CD4-positive, CD25-positive, alpha-beta regulatory T cell (primary cell): ENCODE measurements around the gene CC2D1A. TPM values are rescaled to one million over a fixed set of nuclear protein-coding genes. Genes with fewer than 3 reads are reported as not detected.

Experiments
- ATAC-seq, 2 donors: fragments of 150-1000 bp; cut with Tn5 transposase; one replicate each; pipeline ENCODE4 v1.10.0; 2021; ENCODE audit warnings: low read depth in 2 of 2, moderate number of reproducible peaks in 2 of 2, moderate library complexity in 1 of 2
- DNase-seq, 3 donors: peaks; one replicate each; pipeline versions ENCODE4 v3.0.0 to v3.0.0-alpha.2; 2012 to 2022; ENCODE audit warnings: mixed read lengths in 1 of 3
- H3K27ac ChIP-seq: one replicate; pipeline ENCODE4 v1.7.0; 2013; ENCODE audit warnings: mild to moderate bottlenecking, low read length; ENCODE audit not compliant: insufficient read depth, poor library complexity, severe bottlenecking
- H3K27me3 ChIP-seq: one replicate; pipeline ENCODE4 v1.7.0; 2013; ENCODE audit warnings: low read length; ENCODE audit not compliant: control insufficient read depth, insufficient read depth
- H3K36me3 ChIP-seq: one replicate; pipeline ENCODE4 v1.7.0; 2013; ENCODE audit warnings: mild to moderate bottlenecking, low read length, moderate library complexity; ENCODE audit not compliant: control insufficient read depth, insufficient read depth
- H3K4me1 ChIP-seq: 2 replicates; pipeline ENCODE4 v1.7.0; 2013; ENCODE audit warnings: mild to moderate bottlenecking, low read length; ENCODE audit not compliant: insufficient read depth, control insufficient read depth, poor library complexity, severe bottlenecking
- H3K4me3 ChIP-seq: one replicate; pipeline ENCODE4 v1.7.0; 2013; ENCODE audit warnings: low read depth, mild to moderate bottlenecking, low read length, moderate library complexity
- H3K9me3 ChIP-seq, 2 experiments: 1 replicate in 1 of 2; 2 replicates in 1 of 2; pipeline ENCODE4 v1.7.0; 2013; ENCODE audit warnings: low read length in 2 of 2, mild to moderate bottlenecking in 1 of 2, moderate library complexity in 1 of 2; ENCODE audit not compliant: control insufficient read depth in 2 of 2
- H3K27ac Mint-ChIP-seq, 3 donors: one replicate each; pipeline ENCODE4 v1.8.0; 2020 to 2022; ENCODE audit warnings: mild to moderate bottlenecking in 3 of 3, mixed read lengths in 3 of 3, moderate library complexity in 2 of 3
- H3K27me3 Mint-ChIP-seq: one replicate; pipeline ENCODE4 v1.8.0; 2022; ENCODE audit warnings: mild to moderate bottlenecking, mixed read lengths
- H3K36me3 Mint-ChIP-seq: one replicate; pipeline ENCODE4 v1.8.0; 2020; ENCODE audit warnings: mixed read lengths
- H3K4me1 Mint-ChIP-seq, 4 donors: one replicate each; pipeline ENCODE4 v1.8.0; 2020 to 2022; ENCODE audit warnings: mixed read lengths in 4 of 4, mild to moderate bottlenecking in 1 of 4
- H3K4me3 Mint-ChIP-seq, 4 donors: one replicate each; pipeline ENCODE4 v1.8.0; 2020 to 2022; ENCODE audit warnings: mild to moderate bottlenecking in 4 of 4, mixed read lengths in 4 of 4, moderate library complexity in 3 of 4
- H3K9me3 Mint-ChIP-seq, 7 donors: one replicate each; pipeline ENCODE4 v1.8.0; 2020 to 2022; ENCODE audit warnings: mixed read lengths in 7 of 7, mild to moderate bottlenecking in 3 of 7, moderate library complexity in 2 of 7
- polyA plus RNA-seq, 4 donors: library from polyadenylated mRNA; unstranded; fragments of 300-500 nt; fragmentation: Illumina TruSeq; gene quantifications; one replicate each; pipeline ENCODE4 v1.2.3, GENCODE V29; 2021
- total RNA-seq: library from RNA; stranded (reverse); gene quantifications from one replicate; pipeline ENCODE4 v1.2.3, GENCODE V29; 2022

CC2D1A gene
- total and polyA plus RNA-seq, 5 donors from 2014 or later: 3.7 to 35.0 (median 4.5) TPM

DNA sequence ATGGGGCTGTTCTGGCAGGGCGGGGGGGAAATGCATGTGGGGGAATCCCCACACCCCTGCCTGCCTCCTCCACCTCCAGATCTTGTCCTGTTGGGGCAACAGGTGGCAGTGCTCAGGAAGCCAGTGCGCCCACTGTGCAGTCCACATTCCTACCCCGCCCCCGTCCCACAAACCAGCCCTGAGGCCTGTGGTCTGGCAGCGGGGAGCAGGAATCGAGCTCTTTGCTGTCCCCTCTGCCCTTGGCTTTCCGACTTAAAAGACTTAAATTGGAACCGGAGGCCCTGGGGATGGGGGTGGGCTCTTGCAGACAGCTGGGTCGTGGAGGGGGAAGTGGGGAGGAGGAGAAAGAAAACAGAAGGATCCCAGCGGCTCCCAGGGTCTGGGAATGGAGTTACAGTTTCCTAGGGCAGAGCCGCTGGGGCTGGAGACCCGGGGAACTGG, 24.7 kb upstream of the CC2D1A start:
- H3K36me3 ChIP-seq: no peaks in the 10 kb centered on the region
- H3K27me3 ChIP-seq: no peaks in the 10 kb centered on the region
- H3K27ac ChIP-seq: peak overlapping the region; percentile 61
- H3K27ac Mint-ChIP-seq: peak overlapping the region; percentile 76 to 92 (median 86)
- H3K36me3 Mint-ChIP-seq: no peaks in the 10 kb centered on the region
- no peaks in the 10 kb centered on the region for H3K9me3 Mint-ChIP-seq
- H3K27me3 Mint-ChIP-seq: no peaks in the 10 kb centered on the region
- peak overlapping the region in 2 of 4 donors; percentile 41 to 72 for H3K4me3 Mint-ChIP-seq
- ATAC-seq: no peak
- peaks cover 6 to 43% (median 19%) of the 10 kb centered on the region in 4 donors for H3K4me1 Mint-ChIP-seq
- H3K4me3 ChIP-seq: no peak overlapping the region
- H3K4me1 ChIP-seq: peaks cover 38% of the 10 kb centered on the region
- peak in 1 of 3 donors; percentile 27 for DNase-seq
- no peaks in the 10 kb centered on the region for H3K9me3 ChIP-seq

- H3K4me1 ChIP-seq: peaks cover 38% of the 10 kb centered on the region
- H3K9me3 ChIP-seq: no peaks in the 10 kb centered on the region
- peaks cover 6 to 43% (median 19%) of the 10 kb centered on the region in 4 donors for H3K4me1 Mint-ChIP-seq
Measured at GRCh38 chr19:13881692-13882418, 24.1 kb upstream of the CC2D1A start.

DNA sequence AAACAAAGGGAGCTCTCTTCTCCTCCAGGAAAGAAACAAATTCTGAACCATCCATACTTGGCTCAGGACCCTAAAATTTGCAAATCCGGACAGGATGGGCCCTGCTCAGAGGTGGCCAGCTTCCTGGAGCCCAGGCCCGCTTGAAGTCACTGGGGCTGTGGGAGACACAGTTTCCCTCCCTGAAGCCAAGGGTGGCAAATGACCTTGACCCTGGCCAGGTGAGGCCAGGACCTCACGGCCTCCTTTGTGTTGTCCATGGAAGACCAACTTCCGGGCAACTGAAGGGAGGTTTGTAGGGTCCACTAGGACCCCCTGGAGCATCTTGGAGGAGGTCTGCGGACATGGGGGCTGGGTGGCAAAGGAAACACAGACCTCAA, 23.6 kb upstream of the CC2D1A start:
- Histone ChIP-seq H3K27ac (peak overlapping the region; percentile 61), H3K9me3 (no peaks in the 10 kb centered on the region), H3K27me3 (no peaks in the 10 kb centered on the region), H3K4me1 (peaks cover 38% of the 10 kb centered on the region), H3K36me3 (no peaks in the 10 kb centered on the region), H3K4me3 (peak overlapping the region; percentile 53)
- no peaks in the 10 kb centered on the region for H3K27me3 Mint-ChIP-seq
- no peaks in the 10 kb centered on the region for H3K36me3 Mint-ChIP-seq
- no peaks in the 10 kb centered on the region for H3K9me3 Mint-ChIP-seq
- no peak for DNase-seq
- peaks cover 6 to 43% (median 19%) of the 10 kb centered on the region in 4 donors for H3K4me1 Mint-ChIP-seq
- H3K4me3 Mint-ChIP-seq: peak overlapping the region; percentile 72 to 82 (median 76)
- H3K27ac Mint-ChIP-seq: peak overlapping the region; percentile 86 to 92 (median 87)
- no peak for ATAC-seq

More at GRCh38 chr19:13881692-13882418, 24.1 kb upstream of the CC2D1A start:
- no peaks in the 10 kb centered on the region for H3K36me3 Mint-ChIP-seq
- peak overlapping the region; percentile 61 for H3K27ac ChIP-seq
- H3K27me3 ChIP-seq: no peaks in the 10 kb centered on the region
- peak overlapping the region; percentile 86 to 92 (median 87) for H3K27ac Mint-ChIP-seq
- peak overlapping the region; percentile 72 to 82 (median 76) for H3K4me3 Mint-ChIP-seq
- H3K27me3 Mint-ChIP-seq: no peaks in the 10 kb centered on the region
- peak in 1 of 3 donors; percentile 72 for DNase-seq
- no peaks in the 10 kb centered on the region for H3K9me3 Mint-ChIP-seq
- H3K36me3 ChIP-seq: no peaks in the 10 kb centered on the region
- ATAC-seq: no peak
- peak overlapping the region; percentile 53 for H3K4me3 ChIP-seq

- H3K27ac Mint-ChIP-seq: peak overlapping the region in 2 of 3 donors; percentile 83 to 86
- Histone ChIP-seq H3K27ac (no peak overlapping the region), H3K36me3 (no peaks in the 10 kb centered on the region), H3K4me1 (peaks cover 38% of the 10 kb centered on the region), H3K9me3 (no peaks in the 10 kb centered on the region), H3K27me3 (no peaks in the 10 kb centered on the region), H3K4me3 (no peak overlapping the region)
- no peaks in the 10 kb centered on the region for H3K36me3 Mint-ChIP-seq
- peak overlapping the region in 1 of 4 donors; percentile 79 for H3K4me3 Mint-ChIP-seq
- no peak for ATAC-seq
- no peak for DNase-seq
- no peaks in the 10 kb centered on the region for H3K27me3 Mint-ChIP-seq
- H3K4me1 Mint-ChIP-seq: peaks cover 6 to 43% (median 19%) of the 10 kb centered on the region in 4 donors
- no peaks in the 10 kb centered on the region for H3K9me3 Mint-ChIP-seq
Measured at GRCh38 chr19:13882836-13883235, 23.2 kb upstream of the CC2D1A start.

DNA sequence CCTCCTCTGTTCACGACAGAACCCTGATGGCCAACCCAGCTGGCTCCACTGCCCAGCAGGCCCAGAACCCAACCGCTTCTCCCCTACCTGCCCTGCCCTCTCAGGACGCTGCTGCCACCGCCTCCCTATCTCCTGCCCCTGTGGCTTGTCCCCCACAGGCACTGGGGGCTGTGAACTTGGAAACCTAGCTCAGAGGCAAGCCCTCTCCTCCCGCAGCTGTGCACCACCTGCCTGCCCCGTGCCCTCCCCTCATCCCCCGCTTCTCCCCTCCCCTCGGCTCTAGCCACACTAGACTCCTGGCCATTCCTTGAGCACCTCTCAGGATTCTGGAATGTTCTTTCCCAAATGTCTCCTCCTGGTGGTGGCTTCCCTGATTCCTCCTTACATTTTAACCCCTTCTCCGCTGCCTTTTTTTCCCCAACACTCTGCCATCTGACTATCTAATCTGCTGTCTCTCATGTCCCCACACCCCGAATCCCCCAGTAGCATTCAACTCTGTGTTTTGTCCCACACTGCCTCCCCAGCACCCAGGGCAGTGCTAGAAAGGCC, 22.4 kb upstream of the CC2D1A start:
- Mint-ChIP-seq H3K4me1 (peaks cover 6 to 43% (median 19%) of the 10 kb centered on the region in 4 donors), H3K27ac (peak overlapping the region in 2 of 3 donors; percentile 48 to 89), H3K36me3 (no peaks in the 10 kb centered on the region), H3K4me3 (no peak overlapping the region), H3K9me3 (no peaks in the 10 kb centered on the region), H3K27me3 (no peaks in the 10 kb centered on the region)
- peaks cover 38% of the 10 kb centered on the region for H3K4me1 ChIP-seq
- no peak for ATAC-seq
- no peak overlapping the region for H3K4me3 ChIP-seq
- H3K27ac ChIP-seq: no peak overlapping the region
- H3K27me3 ChIP-seq: no peaks in the 10 kb centered on the region
- no peaks in the 10 kb centered on the region for H3K36me3 ChIP-seq
- no peaks in the 10 kb centered on the region for H3K9me3 ChIP-seq
- no peak for DNase-seq

- Mint-ChIP-seq H3K4me3 (no peak overlapping the region), H3K9me3 (no peaks in the 10 kb centered on the region), H3K27me3 (no peaks in the 10 kb centered on the region), H3K4me1 (peaks cover 6 to 40% (median 18%) of the 10 kb centered on the region in 4 donors), H3K36me3 (no peaks in the 10 kb centered on the region), H3K27ac (no peak overlapping the region)
- no peaks in the 10 kb centered on the region for H3K36me3 ChIP-seq
- H3K4me3 ChIP-seq: no peak overlapping the region
- no peaks in the 10 kb centered on the region for H3K9me3 ChIP-seq
- H3K4me1 ChIP-seq: peaks cover 36% of the 10 kb centered on the region
- H3K27ac ChIP-seq: no peak overlapping the region
- no peak for ATAC-seq
- DNase-seq: no peak
- no peaks in the 10 kb centered on the region for H3K27me3 ChIP-seq
Measured at GRCh38 chr19:13884726-13885591, 21.0 kb upstream of the CC2D1A start.

GRCh38 chr19:13885826-13886365, 20.1 kb upstream of the CC2D1A start:
- no peaks in the 10 kb centered on the region for H3K9me3 Mint-ChIP-seq
- DNase-seq (no peak), ATAC-seq (no peak)
- no peak overlapping the region for H3K27ac ChIP-seq
- H3K4me3 ChIP-seq: no peak overlapping the region
- no peak overlapping the region for H3K4me3 Mint-ChIP-seq
- H3K4me1 Mint-ChIP-seq: peaks cover 3 to 31% (median 13%) of the 10 kb centered on the region in 4 donors
- H3K9me3 ChIP-seq: no peaks in the 10 kb centered on the region
- H3K36me3 ChIP-seq: no peaks in the 10 kb centered on the region
- no peaks in the 10 kb centered on the region for H3K27me3 Mint-ChIP-seq
- no peaks in the 10 kb centered on the region for H3K27me3 ChIP-seq
- H3K4me1 ChIP-seq: peaks cover 26% of the 10 kb centered on the region
- H3K27ac Mint-ChIP-seq: no peak overlapping the region
- no peaks in the 10 kb centered on the region for H3K36me3 Mint-ChIP-seq
